ENCODE results near the gene R3HDM2.

Gene R3HDM2

DNA sequence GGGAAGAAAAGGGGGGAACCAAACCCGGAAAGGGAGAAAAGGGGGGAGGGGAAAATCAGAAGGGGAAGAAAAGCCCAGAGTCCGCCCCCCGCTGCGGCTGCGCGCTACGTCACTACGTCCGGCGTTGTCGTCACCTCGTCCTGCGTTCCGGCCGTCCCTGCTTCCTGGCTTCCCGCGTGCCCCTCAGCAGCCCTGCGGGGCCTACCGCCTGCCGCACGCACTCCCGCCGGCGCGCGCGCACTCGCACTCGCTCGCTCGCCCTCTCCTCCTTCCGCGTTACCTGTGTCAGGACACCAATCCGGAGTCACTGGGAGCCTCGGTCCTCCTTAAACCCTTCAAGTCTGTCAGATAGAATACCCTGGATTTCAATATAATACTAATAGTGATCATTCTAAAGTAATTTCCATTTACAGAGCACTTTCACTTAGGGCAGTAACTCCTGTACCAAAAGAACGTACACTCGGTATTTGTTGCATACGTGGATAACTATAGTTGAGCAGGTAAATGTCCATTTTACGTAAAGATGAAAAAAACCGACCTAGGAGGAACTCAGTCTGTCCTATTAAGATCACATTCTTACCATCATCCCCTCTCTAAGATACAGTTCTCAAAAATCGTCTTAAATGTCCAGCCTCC, at the start of gene R3HDM2:
Gene R3HDM2 (minus strand): TSS at position 113 of the 636 bp plus-strand sequence. CDS start 120,615 bp downstream, outside the sequence.
- TF ChIP-seq GATA2 (IDR thresholded peaks at IDR 0.05; ENCODE audit: low read depth, low read length) = no peak
- no peak for TF ChIP-seq GATA3 (IDR thresholded peaks at IDR 0.05; ENCODE audit: low read depth, low read length)

DNA sequence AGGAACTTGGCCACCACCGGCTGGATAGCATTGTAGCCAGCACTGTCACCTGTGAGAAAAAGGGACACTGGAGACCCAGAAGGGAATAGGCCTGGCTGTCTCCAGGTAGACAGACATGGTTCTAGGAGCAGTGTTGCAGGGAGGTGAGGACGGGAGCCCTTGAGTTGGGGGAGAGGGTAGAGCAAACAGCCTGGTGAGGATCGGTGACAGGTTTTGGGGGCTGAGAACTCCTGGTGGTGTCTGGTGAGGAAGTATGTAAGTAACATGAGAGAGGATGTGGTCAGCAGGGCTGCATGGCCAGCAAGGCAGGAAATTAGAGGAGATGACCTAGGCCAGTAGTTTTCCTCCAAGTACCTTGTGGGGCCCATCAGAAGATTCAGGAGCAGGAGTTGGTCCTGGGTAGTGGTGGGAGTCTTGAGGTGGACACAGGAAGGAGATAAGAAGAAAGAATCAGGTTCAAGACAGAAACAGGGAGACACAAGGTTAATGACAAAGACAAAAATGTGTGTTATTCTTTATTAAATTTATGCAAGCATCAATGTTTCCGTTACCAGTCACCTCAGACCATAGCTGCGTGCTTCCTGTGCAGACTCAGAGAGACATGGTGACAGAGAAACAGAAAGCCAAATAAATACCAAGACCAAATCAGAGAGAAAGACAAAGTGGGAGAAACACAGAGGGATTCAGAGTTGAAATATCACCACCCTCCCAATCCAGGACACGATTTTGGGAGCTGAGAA, 48.7 kb upstream of the R3HDM2 start, which contains the start of gene ARHGAP9:
Gene ARHGAP9 (minus strand): TSS at position 491 of the 740 bp plus-strand sequence. CDS start 460 bp downstream, at position 31.
- no peak for TF ChIP-seq GATA3 (IDR thresholded peaks at IDR 0.05; ENCODE audit: low read depth, low read length)
- no peak for TF ChIP-seq GATA2 (IDR thresholded peaks at IDR 0.05; ENCODE audit: low read depth, low read length)

DNA sequence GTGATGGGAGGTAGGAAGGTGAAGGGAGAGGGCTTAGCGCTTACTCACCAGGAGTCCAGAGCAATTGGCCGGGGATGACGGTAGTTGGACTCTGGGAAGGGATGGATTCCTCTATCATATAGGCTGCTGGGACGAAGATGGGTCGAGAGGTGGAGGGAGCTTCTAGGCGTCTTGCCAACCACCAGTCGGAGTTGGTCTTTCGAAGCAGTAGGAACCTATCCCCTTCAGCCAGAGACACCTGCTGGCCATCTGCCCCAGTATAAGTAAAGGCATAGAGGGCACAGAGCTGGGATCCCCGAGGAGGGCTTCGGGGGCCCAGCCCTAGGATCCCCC, 48.2 kb upstream of the R3HDM2 start:
- TF ChIP-seq GATA2 (IDR thresholded peaks at IDR 0.05; ENCODE audit: low read depth, low read length) (no peak), GATA3 (IDR thresholded peaks at IDR 0.05; ENCODE audit: low read depth, low read length) (no peak)

DNA sequence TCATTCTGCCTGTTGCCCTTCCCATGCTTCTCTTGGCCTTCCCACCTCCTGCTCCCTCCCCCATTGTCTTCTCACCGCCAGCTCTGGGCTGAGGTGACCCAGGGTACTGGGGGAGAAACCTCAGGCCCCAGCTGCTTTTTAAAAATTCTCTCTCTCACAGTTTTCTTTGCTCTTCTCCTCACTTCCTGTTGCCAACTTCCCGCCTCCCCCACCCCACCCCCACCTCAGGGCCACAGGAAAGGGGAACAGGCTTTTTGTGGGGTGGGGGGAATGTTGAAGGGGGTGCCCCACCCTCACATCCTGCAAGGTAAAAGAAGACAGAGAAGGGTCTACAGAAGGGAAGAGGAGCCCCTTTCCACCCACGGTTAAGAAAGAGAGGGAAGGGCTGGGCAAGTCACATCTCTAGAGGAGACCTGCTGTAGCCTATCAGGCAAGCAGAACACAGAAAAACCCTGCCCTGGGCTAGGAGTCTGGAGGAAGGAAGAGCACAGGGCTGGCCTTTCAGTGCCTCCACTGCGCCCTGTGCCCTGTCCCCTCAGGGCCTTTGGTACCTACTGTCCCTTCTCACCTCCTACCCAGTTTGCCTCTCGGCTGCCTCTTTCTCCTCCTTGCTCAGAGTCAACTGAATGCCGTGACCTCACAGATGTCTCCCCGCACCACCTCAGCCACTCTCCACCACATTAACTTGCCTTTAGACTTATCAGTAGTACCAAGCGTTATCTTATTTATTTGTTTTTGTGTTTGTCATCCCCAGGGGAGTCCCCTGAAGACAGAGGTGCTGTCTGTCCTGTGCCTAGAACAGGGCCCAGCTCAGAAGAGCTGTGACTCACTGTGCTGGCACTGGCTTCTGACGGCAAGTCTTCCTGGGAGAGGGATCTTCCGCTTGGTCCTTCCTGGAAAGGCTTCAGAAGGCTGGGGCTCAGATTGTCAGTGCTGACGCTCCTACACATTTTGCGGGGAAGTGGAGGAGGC, 47.2 kb upstream of the R3HDM2 start:
- no peak for TF ChIP-seq GATA3 (IDR thresholded peaks at IDR 0.05; ENCODE audit: low read depth, low read length)
- TF ChIP-seq GATA2 (IDR thresholded peaks at IDR 0.05; ENCODE audit: low read depth, low read length) = no peak

DNA sequence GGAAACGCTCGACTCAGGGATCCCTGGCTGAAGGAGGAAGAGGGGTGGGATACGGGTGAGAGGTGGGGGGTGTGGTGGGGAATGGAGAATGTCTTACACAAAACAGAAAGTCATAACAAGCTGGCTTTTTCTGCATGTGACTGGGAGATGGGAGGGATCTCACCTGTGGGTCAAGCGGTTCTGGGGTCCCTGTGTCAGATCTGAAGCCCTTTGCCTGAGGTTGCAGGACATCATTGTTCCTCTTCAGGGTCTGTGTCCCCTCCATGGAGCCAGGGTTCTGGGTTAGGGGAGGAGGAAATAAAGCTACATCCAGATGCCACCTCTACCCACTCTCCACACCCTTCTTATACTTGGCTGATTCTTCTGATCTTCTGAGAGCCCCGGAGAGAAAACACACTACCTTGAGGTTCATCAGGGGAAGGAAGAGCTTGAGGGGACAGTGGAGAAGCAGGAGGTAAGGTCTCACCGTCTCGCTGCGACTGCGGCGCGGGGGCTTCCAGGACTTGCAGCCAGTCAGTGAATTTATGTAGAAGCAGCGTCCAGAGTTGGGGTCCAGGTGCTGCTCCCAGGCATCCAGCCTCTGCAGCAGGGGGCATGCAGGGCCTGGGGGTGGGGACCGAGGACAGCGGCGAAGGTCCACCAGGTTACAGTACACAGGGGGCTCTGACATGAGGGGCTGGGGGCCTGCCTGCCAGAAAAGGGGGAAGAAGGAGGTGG, 46.3 kb upstream of the R3HDM2 start:
- no peak for TF ChIP-seq GATA2 (IDR thresholded peaks at IDR 0.05; ENCODE audit: low read depth, low read length)
- TF ChIP-seq GATA3 (IDR thresholded peaks at IDR 0.05; ENCODE audit: low read depth, low read length) = no peak

DNA sequence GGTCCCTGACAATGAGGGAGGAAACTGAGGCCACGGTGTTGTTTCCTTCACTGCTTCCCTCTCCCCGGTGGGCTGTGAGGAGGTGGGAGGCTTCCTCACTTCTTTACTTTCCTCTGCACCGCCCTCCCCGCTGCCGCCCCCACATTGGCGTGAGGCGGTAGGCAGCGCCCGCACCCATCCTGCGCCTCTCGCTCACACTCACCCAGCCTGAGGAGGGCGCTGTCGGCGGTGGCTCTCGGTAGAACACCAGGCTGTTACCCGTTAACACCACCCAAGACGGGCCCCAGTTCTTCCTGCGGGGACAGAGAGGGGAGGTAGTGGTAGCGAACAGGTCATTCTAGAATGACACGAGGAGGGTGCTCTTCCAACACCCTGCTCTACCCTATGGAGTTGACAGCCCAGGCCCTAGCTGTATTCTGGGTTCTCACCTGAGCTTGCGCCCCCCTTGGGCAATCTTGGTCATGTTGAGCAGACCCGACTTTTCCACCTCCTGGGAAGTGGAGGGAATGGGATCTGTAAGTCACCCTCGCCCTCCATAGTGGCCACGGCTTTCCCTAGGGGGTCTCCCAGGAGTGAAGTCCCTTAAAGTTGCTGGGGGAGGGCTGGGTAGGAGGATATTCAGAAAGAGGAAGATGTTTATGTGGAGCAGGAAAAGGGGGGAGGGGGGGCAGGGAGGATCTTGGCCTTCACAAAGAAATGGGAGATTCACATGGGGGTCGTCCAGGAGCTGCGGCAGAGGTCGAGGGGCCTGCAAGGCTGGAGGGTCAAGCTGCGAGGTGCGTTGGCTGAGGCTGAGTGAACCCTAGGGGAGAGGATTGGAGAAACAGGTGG, 45.5 kb upstream of the R3HDM2 start:
- no peak for TF ChIP-seq GATA3 (IDR thresholded peaks at IDR 0.05; ENCODE audit: low read depth, low read length)
- TF ChIP-seq GATA2 (IDR thresholded peaks at IDR 0.05; ENCODE audit: low read depth, low read length) = no peak

DNA sequence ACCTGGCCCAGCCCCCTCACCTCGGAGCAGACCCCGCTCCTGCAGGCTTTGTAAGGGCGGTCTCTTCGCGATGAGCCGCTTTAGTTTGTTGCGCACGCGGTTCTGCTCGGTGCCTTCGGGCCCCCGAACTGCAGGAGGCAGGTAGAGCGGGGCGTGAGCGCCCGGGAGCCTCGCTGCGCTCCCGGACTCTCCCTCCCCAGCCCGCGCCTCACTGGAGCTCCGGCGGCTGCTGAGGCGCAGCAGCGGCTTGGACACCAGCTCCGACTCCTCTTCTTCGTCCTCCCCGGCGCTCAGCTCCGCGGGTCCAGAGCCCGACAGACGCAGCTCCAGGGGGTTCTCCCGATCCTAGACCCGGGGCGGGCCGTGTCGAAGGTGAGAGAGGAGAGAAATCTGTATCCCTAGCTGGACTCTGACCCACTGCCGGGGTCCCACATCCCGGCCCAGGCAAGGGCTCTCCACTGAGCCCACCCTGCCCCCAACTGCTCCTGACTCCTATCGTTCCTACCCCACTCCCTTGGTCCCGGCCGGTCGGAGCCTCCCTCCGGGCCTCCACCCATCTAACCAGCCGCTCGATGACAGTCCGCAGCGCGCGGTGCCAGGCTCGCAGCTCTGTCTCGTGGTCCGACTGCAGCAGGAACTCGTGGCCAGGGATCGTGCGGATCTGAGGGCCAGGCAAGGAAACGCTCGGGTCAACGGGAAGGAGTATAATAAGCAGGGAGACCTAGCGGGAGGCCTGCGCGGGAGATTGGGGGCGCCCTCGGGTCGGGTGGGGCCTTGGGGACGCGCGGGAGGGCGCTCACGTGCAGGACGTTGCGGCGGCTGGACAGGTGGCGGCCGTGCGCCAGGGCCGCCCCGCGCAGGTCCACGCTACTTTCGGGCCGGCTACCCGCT, 44.7 kb upstream of the R3HDM2 start:
- TF ChIP-seq GATA3 (IDR thresholded peaks at IDR 0.05; ENCODE audit: low read depth, low read length) (no peak), GATA2 (IDR thresholded peaks at IDR 0.05; ENCODE audit: low read depth, low read length) (no peak)

DNA sequence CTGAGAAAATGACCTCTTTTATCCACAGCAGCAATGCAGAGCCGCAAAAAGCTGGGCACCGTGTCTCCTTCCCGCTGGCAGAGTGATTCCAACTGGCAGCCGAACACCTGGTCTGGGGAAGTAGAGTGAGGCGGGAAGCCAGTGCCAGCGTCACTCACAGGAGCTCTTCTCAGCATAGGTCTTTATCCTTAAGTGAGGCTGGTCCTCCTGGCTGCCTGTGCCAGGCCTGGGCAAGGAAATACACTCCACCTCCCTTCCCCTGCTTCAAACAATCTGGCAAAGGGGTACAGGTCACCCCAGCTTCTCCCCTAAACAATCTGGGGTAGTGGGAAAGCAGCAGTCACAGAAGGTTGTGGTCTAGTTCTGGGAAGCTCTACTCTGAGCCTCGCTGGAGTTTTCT, 44.0 kb upstream of the R3HDM2 start:
- TF ChIP-seq GATA3 (IDR thresholded peaks at IDR 0.05; ENCODE audit: low read depth, low read length) = no peak
- TF ChIP-seq GATA2 (IDR thresholded peaks at IDR 0.05; ENCODE audit: low read depth, low read length) = no peak

DNA sequence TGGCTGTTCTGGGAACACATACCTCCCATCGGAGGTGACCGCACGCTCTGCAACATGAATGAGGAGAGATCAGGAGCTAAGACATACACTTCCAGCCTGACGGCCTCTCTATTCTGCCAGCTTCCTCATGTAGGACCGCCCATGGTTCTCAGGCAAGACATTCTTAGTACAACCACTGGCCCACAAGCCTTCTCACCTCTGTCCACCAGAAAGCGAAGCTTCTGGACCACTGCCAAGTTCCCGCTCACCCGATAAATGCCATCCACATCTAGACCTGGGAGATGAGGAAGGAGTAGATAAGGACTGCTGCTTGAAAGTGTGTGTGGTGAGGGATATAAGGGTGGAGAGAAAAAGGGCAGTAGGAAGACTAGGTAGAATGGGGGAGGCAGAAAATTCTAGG, 43.6 kb upstream of the R3HDM2 start:
- TF ChIP-seq GATA2 (IDR thresholded peaks at IDR 0.05; ENCODE audit: low read depth, low read length) = no peak
- TF ChIP-seq GATA3 (IDR thresholded peaks at IDR 0.05; ENCODE audit: low read depth, low read length) = no peak

DNA sequence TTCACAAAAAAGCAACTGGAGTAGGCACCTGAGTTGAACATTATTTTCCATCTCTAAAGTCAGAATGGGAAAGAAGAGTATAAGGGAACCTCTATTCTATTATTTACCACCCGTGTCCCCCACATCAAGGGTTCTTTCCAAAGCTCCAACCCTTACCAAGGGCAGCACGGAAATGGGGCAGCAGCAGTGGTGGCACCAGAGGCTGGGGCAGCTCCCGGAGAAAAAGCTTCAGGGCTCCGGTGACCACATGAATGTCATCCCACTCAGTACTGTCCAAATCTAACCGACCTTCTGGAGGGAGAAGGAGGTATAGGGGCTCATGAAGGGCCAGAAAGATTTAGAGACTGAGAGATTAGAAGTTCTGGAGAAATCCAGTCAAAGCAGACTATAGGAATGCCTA, 43.0 kb upstream of the R3HDM2 start:
- no peak for TF ChIP-seq GATA3 (IDR thresholded peaks at IDR 0.05; ENCODE audit: low read depth, low read length)
- TF ChIP-seq GATA2 (IDR thresholded peaks at IDR 0.05; ENCODE audit: low read depth, low read length) = no peak

DNA sequence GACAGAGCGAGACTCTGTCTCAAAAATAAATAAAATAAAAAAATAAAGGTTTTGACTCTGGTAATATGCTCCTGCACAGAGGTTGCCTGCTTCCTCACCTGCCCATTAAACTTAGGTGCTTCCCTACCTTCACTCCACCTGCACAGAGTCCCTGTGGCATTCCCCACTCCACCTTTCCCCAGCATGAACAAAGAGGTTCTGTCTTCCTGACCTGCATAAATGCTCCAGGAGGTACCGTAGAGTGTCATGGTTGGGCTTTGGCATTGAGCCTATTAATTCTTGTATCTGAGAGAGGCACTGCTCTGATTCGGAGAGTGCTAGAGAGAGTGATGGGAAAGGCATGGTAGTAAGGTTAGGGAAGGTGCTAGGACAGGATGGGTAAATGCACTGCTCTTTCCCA, 42.5 kb upstream of the R3HDM2 start:
- TF ChIP-seq GATA3 (IDR thresholded peaks at IDR 0.05; ENCODE audit: low read depth, low read length) = no peak
- TF ChIP-seq GATA2 (IDR thresholded peaks at IDR 0.05; ENCODE audit: low read depth, low read length) = no peak

DNA sequence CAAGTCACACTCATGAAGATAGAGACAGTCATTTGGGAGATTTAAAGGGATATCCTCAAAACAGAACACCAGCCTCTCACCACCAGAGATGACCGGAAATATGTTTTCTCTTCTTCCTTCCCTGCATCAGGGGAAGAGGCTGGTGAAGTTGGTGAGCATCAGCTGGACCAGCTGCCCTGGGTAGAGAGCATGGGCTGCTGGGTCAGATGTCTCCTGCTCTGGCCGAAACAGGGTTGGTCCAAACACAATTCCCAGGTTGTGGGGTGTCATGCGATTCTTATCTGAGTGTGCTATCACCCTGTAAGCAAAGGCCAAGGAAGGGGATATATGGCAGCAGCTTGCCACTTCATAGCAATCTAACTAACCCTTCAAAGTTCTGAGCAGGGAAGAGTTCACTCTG, 41.5 kb upstream of the R3HDM2 start:
- TF ChIP-seq GATA3 (IDR thresholded peaks at IDR 0.05; ENCODE audit: low read depth, low read length) (no peak), GATA2 (IDR thresholded peaks at IDR 0.05; ENCODE audit: low read depth, low read length) (no peak)

Data from SH-SY5Y (cell line).